ENCODE measurements around the gene TTC23.

DNA sequence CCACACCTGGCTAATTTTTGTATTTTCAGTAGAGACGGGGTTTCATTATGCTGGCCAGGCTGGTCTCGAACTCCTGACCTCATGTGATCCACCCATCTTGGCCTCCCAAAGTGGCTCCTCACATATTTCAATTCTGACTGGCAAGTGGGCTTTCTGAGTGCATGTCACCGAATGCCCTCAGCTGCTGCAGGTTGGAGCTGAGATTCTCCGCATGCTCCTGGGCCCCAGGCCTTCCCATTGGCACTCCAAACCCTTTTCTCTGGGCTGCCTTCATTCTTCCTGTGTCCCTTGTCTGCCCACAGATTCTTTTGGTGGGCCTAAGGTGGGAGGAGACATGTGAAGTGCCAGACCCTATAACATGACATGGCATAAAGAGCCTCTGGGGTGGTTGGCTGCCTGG, 77.2 kb downstream of the TTC23 start:
- TF ChIP-seq EZH2 (IDR thresholded peaks at IDR 0.05), result no peak
- TF ChIP-seq POLR2AphosphoS5 (IDR thresholded peaks at IDR 0.05; ENCODE audit: borderline replicate concordance, low read depth, low read length), result no peak
- TF ChIP-seq FOXP2 (optimal IDR thresholded peaks at IDR 0.05; ENCODE audit: control extremely low read depth, extremely low read length, insufficient read depth), result no peak
